HFF-Myc (cell line): ENCODE measurements around the gene SVOPL.
"Not testable (repeated sequence)": the region's sequence is repeated elsewhere in the genome, so short reads cannot be mapped to it uniquely, and the experiment has no call there.

ENCODE experiments used
- DNase-seq: peaks from one replicate; pipeline ENCODE4 v3.0.0-alpha.2; 2011; ENCODE audit warnings: low read depth; ENCODE audit errors: extremely low read depth
- H3K4me3 ChIP-seq: replicated peaks from 2 replicates; pipeline ENCODE4 v1.5.1; 2011; ENCODE audit warnings: low read depth, mild to moderate bottlenecking, control low read depth, low read length
- CTCF ChIP-seq: IDR thresholded peaks from 2 replicates; pipeline ENCODE4 v1.5.1; 2012; ENCODE audit warnings: mild to moderate bottlenecking, low read depth, low read length, control low read depth; ENCODE audit errors: missing control alignments

SVOPL gene

GRCh38 chr7:138691178-138691577 lies 10.0 kb downstream of the SVOPL start:
- H3K4me3 ChIP-seq, result no peak overlapping the region
- DNase-seq, result no peak
- TF ChIP-seq CTCF, result no peak

GRCh38 chr7:138690495-138690894 lies 10.7 kb downstream of the SVOPL start:
- H3K4me3 ChIP-seq, result no peak overlapping the region
- no peak for DNase-seq
- TF ChIP-seq CTCF, result no peak

GRCh38 chr7:138688037-138688436 lies 13.1 kb downstream of the SVOPL start:
- not testable (repeated sequence) for H3K4me3 ChIP-seq, DNase-seq

- H3K4me3 ChIP-seq, result no peak overlapping the region
- no peak for TF ChIP-seq CTCF
- DNase-seq, result no peak
These were observed 16.8 kb downstream of the SVOPL start for GRCh38 chr7:138684340-138684739.

GRCh38 chr7:138679793-138680192 lies 21.4 kb downstream of the SVOPL start:
- no peak for DNase-seq
- TF ChIP-seq CTCF, result no peak
- no peak overlapping the region for H3K4me3 ChIP-seq

- H3K4me3 ChIP-seq, result no peak overlapping the region
- no peak for DNase-seq
- no peak for TF ChIP-seq CTCF
These were observed 30.6 kb downstream of the SVOPL start for GRCh38 chr7:138670594-138670993.

- no peak for TF ChIP-seq CTCF
- no peak overlapping the region for H3K4me3 ChIP-seq
- DNase-seq, result no peak
These were observed 31.8 kb downstream of the SVOPL start for GRCh38 chr7:138669364-138669763.

GRCh38 chr7:138668946-138669345 lies 32.2 kb downstream of the SVOPL start:
- no peak for DNase-seq
- no peak for TF ChIP-seq CTCF
- H3K4me3 ChIP-seq, result no peak overlapping the region
